Measurements from ENCODE around the gene METTL21A. TPM values are rescaled to one million over a fixed set of nuclear protein-coding genes. Genes with fewer than 3 reads are reported as not detected.
A peak's percentile ranks its signal among the peaks of the same experiment; 100 is the strongest.

Gene METTL21A
- total and polyA plus RNA-seq, 2 of the 13 experiments (the other 11 are each of a cell fraction or from before 2014, with no cell fraction given) = 42.4 to 61.2 TPM

DNA sequence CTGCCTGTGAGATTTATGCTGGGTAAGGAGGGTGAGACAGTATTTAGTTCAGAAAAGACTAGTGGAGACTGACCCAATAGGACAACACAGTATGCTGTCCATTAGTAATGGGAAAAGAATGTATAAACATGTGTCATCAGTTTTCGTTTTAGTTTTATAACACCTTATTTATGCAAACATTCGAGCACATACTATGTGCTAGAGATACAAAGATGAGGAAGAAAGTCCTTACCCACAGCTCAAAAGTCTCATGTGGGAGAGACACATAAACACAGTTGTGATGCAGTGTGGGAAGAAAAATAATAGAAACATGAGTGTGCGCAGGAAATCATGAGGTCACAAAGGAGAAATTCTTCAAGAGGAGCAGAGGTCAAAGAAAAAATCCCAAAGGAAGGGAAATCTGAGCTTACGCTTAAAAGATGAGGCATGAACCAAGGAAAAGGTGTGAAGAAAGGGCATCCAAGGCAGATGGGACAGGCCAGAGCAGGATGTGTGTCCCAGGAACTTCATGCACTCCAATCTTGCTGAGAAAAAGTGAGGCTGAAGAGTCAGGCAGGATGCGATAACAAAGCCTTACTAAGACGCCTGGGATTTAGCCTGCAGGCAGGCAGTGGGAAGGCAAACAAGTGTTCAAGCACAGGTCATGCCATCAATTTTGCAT lies 8.1 kb downstream of the METTL21A start:
- Histone ChIP-seq H3K9me3 (ENCODE audit: low read length) (no peaks in the 10 kb centered on the region), H3K27ac (ENCODE audit: extremely low read length, insufficient read depth, low read length) (no peak overlapping the region), H3K79me2 (ENCODE audit: insufficient read depth, low read length) (no peaks in the 10 kb centered on the region), H3K4me2 (ENCODE audit: low read depth, low read length) (no peak overlapping the region), H3K4me1 (ENCODE audit: insufficient read depth, low read length) (peaks cover 35% of the 10 kb centered on the region), H2AFZ (ENCODE audit: low read length) (no peak overlapping the region), H3K36me3 (replicated peaks in 1 of 2; ENCODE audit: control insufficient read depth in 1 of 2, insufficient read depth in 2 of 2, low read length in 2 of 2) (peaks cover 16 to 73% of the 10 kb centered on the region in 2 experiments), H3K27me3 (ENCODE audit: control insufficient read depth in 1 of 2, insufficient read depth in 2 of 2, low read length in 2 of 2) (no peaks in the 10 kb centered on the region), H4K20me1 (ENCODE audit: insufficient read depth, low read length) (no peaks in the 10 kb centered on the region; the same call in 1 of the 2 replicates), H3K4me3 (replicated peaks in 1 of 3; ENCODE audit: insufficient read depth in 1 of 3, low read depth in 2 of 3, low read length in 3 of 3) (no peak overlapping the region), H3K9ac (ENCODE audit: insufficient read depth, low read depth, low read length) (no peak overlapping the region)
- intact Hi-C loops (cut with micrococcal nuclease; ENCODE audit: unreplicated experiment) (no loop called here), in situ Hi-C loops (cut with HindIII; ENCODE audit: extremely low pct_ligation_motif_present, low pct_unique_long_range_greater_than_20kb) (no loop called here)
- no TSS peak for BruUV-seq (replicated peaks)
- ChIA-PET POLR2A (no interaction called here), CTCF (ENCODE audit: low intra/inter-chr PET ratio, low total read pairs) (no interaction called here)
- WGBS (ENCODE audit: low lambda C conversion rate) = 90% methylated on average over 6 of the region's 6 CpGs
- FAIRE-seq (no peak), ATAC-seq (no peak), DNase-seq (ENCODE audit: low spot score) (no peak)
- TF ChIP-seq KAT7 (CRISPR knock-in tag; IDR thresholded peaks at IDR 0.05; ENCODE audit: borderline replicate concordance) = no peak
- TF ChIP-seq SIX4 (CRISPR knock-in tag; IDR thresholded peaks at IDR 0.05) = no peak
- TF ChIP-seq KLF11 (CRISPR knock-in tag; IDR thresholded peaks at IDR 0.05) = no peak
- TF ChIP-seq SIN3B (IDR thresholded peaks at IDR 0.05; ENCODE audit: low read length) = no peak
- TF ChIP-seq MAFF (IDR thresholded peaks at IDR 0.05; ENCODE audit: low read depth, low read length) = peak; percentile 41; the same call in 1 of the 2 replicates
- no peak for TF ChIP-seq RCOR2 (CRISPR knock-in tag; IDR thresholded peaks at IDR 0.05)
- TF ChIP-seq CREB1 (IDR thresholded peaks at IDR 0.05) = peak; percentile 23; the same call in 1 of the 2 replicates
- TF ChIP-seq CREB1 (CRISPR knock-in tag; IDR thresholded peaks at IDR 0.05) = no peak
- no peak for TF ChIP-seq SMAD9 (CRISPR knock-in tag; IDR thresholded peaks at IDR 0.05)
- no peak for TF ChIP-seq MIER3 (CRISPR knock-in tag; IDR thresholded peaks at IDR 0.05; ENCODE audit: borderline replicate concordance)
- no peak for TF ChIP-seq HNF4G (IDR thresholded peaks at IDR 0.05; ENCODE audit: borderline replicate concordance, low read depth, low read length)
- no peak for TF ChIP-seq HNF4G (CRISPR knock-in tag; IDR thresholded peaks at IDR 0.05; ENCODE audit: borderline replicate concordance, low read depth)
- peak; percentile 56 to 64; a peak in 3 of 4 replicates for TF ChIP-seq MAFK (conservative IDR thresholded peaks at IDR 0.05 in 1 of 2, IDR thresholded peaks at IDR 0.05 in 1 of 2; ENCODE audit: low read length in 2 of 2)

Data from HepG2 (cell line).